HG03571 (cell line): Measurements from ENCODE around the gene IYD.
"Not testable (repeated sequence)": the region's sequence is repeated elsewhere in the genome, so short reads cannot be mapped to it uniquely, and the experiment has no call there.

ENCODE experiments used
- ATAC-seq: cut with Tn5 transposase; IDR thresholded peaks from one replicate; pipeline ENCODE4 v1.9.1; 2021; ENCODE audit not compliant: unreplicated experiment

The IYD gene

GRCh38 chr6:150427037-150427602, 58.3 kb downstream of the IYD start:
- no peak for ATAC-seq

DNA sequence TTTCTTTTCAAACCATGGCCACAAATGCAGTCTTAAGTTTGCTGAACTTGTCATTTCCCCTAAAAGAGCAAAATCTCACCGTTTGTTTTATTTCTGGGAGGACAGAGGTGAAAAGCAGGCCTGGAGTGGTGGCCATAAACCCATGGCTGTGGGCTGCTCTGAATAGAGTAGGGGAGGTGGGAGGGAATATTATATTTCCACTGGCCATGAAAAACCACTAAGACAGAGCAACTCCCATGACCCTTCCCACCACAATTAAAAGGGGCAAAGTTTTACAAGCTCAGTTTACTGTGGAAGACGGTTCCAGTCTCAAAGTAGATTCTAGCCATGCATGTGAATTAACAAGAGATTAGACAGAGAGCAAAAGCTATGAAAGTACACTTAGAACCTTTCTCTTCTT, 59.0 kb downstream of the IYD start:
- no peak for ATAC-seq

DNA sequence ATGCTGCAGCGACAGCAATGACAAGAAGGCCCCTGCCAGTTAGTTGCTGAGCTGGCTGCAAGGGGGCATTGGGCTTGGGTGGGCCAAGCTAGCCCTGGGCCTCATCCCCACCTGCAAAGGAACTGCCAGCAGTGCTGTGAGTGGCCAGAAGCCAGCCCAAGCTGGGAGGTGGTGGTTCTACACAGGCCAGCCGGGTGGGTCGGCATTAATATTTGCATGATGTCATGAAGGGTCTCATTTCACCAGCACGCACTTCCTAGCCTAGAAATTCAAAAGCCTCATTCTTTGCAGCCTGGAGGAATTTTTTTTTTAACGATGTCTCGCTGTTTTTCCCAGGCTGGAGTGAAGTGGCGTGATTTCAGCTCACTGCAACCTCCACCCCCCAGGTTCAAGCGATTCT, 62.0 kb downstream of the IYD start:
- ATAC-seq: no peak

- no peak for ATAC-seq
Measured at GRCh38 chr6:150435360-150435759, 66.5 kb downstream of the IYD start.

GRCh38 chr6:150435832-150436231, 67.0 kb downstream of the IYD start:
- ATAC-seq: no peak

- no peak for ATAC-seq
Measured at GRCh38 chr6:150439373-150439772, 70.6 kb downstream of the IYD start.

- ATAC-seq: no peak
Measured at GRCh38 chr6:150443621-150444020, 74.8 kb downstream of the IYD start.

- no peak for ATAC-seq
Measured at GRCh38 chr6:150444308-150444707, 75.5 kb downstream of the IYD start.

DNA sequence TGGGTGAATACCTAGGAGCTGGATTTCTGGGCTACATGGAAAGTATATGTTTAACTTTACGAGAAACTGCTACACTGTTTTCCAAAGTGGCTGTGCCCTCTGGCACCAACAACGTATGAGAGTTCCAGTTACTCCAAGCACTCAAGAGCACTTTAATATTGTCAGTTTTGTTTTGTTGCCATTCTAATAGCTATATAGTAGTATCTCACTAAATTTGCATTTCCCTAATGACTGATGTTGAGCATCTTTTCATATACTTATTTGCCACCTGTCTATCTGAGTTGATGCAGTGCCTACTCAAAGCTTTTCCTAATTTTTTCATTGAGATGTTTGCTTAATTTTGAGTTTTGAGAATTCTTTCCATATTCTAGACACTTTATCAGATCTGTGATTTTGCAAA, 76.7 kb downstream of the IYD start:
- ATAC-seq: no peak

DNA sequence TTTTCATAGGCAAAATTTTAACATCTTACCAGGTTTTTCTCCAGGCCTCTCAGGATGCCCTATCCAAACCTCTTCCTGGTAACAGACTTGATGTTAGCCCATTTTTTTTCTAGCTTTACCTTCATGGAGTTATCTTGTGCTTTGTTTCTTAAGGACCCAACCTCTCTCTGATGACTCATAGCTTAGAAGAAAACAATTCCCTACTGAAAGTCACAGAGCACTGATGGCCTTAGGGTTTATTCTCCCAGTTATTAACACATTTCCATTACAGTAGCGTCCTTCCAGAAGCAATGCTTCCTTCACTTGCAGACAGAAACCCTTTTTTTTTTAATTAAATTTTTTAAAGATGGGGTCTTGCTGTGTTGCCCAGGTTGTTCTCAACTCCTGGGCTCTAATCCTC, 79.4 kb downstream of the IYD start:
- ATAC-seq: no peak

DNA sequence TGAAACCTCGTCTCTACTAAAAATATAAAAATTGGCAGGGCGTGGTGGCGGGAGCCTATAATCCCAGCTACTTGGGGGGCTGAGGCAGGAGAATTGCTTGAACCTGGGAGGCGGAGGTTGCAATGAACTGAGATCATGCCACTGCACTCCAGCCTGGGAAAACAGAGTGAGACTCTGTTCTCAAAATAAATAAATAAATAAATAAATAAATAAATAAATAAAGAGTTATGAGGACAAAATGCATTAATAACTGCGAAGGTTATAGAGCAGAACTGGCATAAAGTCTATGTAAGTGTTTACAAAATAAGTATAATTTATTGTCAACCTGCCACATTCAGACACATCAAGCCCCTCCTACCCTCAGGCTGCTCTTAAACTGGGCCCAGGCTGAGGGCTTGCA, 80.2 kb downstream of the IYD start:
- not testable (repeated sequence) for ATAC-seq

DNA sequence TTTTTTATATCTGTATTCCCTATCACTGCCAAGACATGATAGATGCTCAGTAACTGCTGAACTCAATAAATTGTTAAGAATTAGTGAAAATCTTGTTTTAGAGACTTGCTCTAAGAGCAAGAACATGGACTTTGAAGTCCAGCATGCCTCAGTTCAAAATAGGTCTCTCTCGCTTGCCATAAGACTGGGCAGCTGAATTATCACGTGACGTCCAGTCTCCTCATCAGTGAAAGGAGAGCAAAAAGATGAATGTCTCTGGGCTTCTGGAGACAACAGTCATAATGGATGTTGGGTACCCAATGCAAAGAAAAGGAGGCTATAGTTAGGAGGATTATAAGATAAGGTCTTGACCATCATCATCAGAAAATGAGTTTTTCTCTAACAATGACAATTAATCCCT, 82.1 kb downstream of the IYD start:
- no peak for ATAC-seq

DNA sequence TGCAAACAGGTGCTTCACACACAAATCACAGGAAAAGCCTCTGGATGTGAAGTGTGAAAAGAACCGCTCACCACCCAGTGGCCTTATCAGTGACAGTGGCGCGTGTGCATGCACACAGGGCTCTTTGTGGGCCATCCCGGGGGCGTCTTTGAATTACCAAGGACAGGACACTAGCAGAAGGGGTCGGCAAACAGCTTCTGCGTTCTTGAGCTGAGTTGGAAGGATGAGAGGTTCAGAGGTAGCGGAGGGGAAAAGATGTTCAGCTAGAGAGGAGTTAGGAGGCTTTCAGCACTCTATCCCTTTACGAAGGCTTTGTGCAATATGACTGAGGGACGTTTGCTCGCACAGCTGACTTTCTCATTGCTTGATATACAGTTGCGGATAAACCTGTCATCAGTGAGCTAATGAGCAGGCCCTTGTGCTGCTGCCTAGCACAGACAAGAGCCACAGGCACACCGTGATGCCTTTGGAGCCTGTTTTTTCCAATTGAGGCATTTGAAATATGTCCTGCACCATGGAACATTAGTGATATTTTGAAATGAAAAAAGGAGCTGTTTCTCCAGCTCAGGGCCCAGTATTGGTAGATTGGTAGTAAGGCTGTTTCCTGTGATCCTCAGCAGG, 83.1 kb downstream of the IYD start:
- ATAC-seq: no peak

DNA sequence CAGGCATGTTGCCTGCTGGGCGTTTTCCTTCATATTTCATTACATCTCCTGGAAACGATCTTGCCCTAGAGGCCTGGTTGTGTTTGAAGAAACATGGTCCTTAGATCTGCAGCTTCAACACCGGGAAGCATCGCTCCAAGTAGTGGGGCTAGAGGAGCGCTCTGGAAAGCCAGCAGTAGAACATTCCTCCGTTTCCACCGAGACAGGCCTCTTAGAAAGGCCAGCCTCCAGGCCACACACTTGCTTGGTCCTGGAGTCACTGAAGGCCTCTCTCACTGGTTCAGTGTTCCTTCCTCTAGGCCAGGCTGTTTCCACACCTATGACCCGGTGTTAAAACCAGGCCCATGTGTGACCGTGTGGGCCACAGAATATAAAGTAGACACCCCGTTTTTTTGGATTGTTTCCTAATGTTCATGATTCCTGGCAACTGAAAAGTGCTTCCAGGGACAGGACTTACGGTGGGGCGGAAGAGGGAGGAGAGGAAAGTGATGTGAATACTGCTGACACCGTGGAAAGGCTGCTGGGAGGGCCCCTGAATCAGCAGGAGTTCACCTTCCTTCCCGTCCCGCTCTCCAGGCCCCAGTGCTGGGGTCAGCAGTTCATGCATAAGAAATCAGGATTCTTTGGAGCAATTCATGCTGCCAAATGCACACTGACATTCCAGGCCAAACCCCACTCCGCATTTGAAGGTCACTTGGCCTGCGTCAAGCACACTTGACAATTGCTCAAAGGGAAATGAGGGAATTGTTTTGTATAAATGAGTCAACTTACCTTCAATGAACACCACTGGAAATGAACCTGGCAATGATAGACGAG, 83.8 kb downstream of the IYD start:
- ATAC-seq: no peak

- ATAC-seq: no peak
Measured at GRCh38 chr6:150453357-150453756, 84.5 kb downstream of the IYD start.
